GM12891 (cell line): ENCODE measurements around the gene EXOC7.

Experiments
- POLR2A ChIP-seq: IDR thresholded peaks from 2 replicates; pipeline ENCODE4 v1.6.1; 2011; ENCODE audit warnings: low read depth, low read length, control low read depth
- POLR2AphosphoS5 ChIP-seq: IDR thresholded peaks from 2 replicates; pipeline ENCODE4 v1.6.1; 2011; ENCODE audit warnings: low read depth, low read length, control low read depth
- SPI1 ChIP-seq: IDR thresholded peaks from 2 replicates; pipeline ENCODE4 v1.6.1; 2011; ENCODE audit warnings: low read depth, low read length, control low read depth
- TAF1 ChIP-seq: IDR thresholded peaks from 2 replicates; pipeline ENCODE4 v1.6.1; 2011; ENCODE audit warnings: low read depth, low read length, control low read depth

- no peak for TF ChIP-seq POLR2A
- no peak for TF ChIP-seq SPI1
- no peak for TF ChIP-seq POLR2AphosphoS5
- TF ChIP-seq TAF1, result no peak
Observed at GRCh38 chr17:76115138-76115754, 11.7 kb upstream of the EXOC7 start.
